Dermis blood vessel endothelial cell (primary cell): Measurements from ENCODE around the gene TGFBR3. TPM values are rescaled to one million over a fixed set of nuclear protein-coding genes. Genes with fewer than 3 reads are reported as not detected.

ENCODE experiments used
- DNase-seq: peaks from one replicate; pipeline ENCODE4 v3.0.0; 2010
- total RNA-seq: library from RNA; depleted of rRNA; stranded (reverse); fragments of >200 nt; gene quantifications from 2 replicates; pipeline ENCODE4 v1.2.3, GENCODE V29; 2014

TGFBR3 gene
- total RNA-seq, 1 donor from 2014 or later: 33.2 TPM

DNA sequence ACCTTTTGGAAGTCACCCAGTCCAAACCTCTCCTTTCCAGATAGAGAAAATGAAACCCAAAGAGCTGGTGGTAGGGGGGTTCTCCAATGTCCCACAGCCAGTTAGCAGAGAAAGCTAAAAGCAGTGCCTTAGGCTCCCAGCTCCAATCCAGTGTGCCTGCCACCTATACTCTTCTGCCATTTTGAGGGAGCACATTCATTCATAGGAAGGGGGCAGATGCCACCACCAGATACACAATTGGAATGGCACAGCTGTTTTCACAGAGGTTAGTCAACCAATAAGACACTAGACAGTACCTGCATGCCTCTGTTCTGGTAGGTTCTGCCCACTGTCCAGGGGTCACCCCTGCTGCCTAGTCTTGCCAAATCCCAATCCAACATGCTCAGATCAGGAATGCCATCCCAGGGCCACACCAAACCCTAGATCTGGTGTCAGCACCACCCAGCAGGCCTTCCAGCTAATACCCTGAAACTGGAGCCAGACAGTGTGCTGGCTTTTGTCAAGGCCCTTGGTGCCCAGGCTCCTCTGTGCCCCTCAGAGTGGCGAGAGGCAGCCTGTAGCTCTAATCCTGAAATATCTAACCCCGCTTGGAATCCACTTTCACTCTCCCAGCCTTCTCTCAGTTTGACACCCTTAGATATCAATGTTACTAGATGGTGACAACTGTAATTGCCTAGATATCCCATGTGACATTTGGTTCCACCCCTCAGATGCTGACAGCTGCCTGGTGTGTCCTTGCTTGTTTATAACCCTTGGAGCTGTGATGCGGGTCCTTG lies 178.6 kb downstream of the TGFBR3 start:
- no peak for DNase-seq

DNA sequence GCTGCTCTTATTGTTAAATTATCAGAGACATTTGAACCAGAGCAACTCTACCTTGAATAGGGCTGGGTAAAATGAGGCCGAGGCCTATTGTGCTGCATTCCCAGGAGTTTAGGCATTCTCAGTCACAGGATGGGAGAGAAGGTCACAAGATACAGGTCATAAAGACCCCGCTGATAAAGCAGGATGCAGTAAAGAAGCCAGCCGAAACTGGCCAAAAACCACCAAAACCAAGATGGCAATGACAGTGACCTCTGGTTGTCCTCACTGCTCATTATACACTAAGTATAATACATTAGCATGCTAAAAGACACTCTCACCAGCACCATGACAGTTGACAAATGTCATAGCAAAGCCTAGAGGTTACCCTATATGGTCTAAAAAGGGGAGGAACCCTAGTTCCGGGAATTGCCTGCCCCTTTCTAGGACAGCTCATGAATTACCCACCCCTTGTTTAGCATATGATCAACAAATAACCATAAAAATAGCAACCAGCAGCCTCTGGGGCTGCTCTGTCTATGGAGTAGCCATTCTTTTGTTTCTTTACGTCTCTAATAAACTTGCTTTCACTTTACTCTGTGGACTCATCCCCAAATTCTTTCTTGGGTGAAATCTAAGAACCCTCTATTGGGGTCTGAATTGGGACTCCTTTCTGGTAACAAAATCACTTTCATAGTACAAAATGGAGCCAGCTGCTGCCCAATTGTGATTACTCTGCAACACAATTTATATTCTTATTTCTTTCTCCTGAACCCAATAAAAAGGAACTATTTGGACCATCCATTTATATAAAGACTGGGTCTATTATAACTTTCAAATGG lies 179.6 kb downstream of the TGFBR3 start:
- DNase-seq: no peak

DNA sequence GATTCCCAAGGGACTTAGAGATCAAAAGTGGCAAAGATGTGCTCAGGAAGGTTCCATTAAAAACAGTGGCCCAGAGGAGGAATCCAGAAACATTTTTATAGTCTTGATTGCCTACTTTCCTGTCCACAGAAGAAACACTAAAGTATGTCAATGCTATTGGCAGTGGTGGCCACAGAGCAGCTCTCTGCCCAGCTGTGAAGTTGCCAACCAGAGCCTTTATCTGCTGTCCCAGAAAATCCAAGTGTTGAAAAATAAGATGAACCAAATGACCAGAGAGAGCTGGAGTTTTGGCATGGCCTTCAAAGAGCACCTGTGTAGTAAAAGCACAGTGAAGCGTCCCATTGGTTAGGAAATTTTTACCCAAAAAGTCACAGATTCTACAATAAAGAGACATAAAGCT lies 181.2 kb downstream of the TGFBR3 start:
- DNase-seq: no peak

DNA sequence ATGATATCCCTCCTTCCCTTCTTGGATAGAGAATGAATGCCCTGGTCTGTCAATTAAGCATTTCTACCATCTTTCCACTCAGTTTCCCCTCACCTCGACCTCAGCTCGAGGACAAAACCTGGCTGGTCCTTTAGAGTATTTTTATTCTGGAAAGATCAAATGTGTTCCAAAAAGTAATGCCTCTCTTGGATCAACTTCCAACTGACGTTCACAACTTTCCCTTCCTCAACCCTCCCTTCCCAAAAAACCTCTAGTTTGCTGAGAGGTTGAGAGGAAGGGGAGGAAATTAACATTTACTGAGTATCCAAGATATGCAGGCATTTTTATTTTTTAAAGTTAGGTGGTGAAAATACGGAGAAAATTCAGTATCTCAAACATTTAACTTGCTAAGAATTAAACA lies 182.9 kb downstream of the TGFBR3 start:
- no peak for DNase-seq

DNA sequence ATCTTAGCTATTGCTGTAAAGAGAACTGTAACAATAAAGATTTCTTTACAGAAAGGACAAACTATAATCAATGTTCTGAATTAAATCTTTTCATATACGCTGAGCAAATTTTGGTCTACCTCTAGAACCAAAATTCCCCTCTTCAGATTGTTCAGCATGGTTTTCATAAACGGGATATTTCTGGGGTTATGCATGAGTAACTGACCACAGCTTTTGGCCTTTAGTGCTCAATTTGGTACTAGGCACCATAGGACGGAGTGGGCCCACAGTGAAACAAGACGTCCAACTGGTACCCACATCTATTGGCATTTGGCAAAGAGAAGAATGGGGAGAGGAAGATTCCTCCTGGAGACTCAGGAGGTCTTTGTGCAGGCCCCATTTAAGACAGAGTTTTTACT lies 184.5 kb downstream of the TGFBR3 start:
- no peak for DNase-seq

DNA sequence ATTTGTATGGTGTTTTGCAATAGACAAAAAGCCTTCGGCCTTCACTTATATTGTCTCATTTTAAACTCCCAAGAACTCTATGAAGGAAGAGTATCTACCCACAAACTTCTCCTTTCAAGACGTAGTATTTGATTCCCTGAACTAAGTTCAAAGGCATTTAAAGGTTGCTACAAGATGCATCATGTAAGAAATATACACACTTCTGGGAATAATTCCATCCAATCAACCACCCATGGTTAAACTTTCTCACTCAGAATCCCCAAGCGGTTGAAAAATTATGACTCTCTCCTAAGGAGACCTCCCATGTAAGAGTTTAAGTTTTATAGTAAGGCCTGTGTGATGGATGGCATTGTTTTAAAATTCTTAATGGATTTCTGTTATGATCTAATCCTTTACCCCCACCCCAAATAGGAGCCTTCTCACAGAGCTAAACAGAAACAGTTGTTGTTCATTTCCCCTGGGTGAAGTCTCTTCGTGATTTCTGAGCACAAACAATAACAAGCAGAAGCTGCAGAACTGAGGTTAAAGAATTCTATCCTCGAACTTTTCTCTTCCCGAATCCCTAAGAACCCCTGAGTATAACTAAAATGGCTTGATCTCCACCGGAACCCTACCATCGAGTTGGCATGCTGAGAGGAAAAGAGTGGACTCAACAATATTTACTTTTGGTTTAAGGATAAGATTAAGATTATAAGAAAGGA lies 185.0 kb downstream of the TGFBR3 start:
- DNase-seq: no peak

DNA sequence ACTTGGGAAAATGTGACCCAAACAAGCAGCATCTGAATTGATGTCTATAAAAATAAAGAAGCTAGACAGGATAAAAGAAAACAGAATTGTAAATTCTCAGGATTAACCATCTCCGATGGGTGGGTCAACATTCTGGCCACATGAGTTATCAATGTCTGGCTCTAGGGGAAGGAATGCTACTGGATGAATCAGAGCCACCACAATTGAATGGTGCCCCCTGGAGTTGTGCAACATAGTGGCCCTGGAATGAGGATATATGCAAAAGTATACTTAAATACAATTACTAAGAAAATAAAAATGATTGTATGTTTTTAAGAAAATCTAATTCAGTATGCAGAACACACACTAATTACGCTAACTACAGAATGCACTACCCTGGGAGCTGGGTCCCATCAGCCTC lies 185.6 kb downstream of the TGFBR3 start:
- DNase-seq: no peak

DNA sequence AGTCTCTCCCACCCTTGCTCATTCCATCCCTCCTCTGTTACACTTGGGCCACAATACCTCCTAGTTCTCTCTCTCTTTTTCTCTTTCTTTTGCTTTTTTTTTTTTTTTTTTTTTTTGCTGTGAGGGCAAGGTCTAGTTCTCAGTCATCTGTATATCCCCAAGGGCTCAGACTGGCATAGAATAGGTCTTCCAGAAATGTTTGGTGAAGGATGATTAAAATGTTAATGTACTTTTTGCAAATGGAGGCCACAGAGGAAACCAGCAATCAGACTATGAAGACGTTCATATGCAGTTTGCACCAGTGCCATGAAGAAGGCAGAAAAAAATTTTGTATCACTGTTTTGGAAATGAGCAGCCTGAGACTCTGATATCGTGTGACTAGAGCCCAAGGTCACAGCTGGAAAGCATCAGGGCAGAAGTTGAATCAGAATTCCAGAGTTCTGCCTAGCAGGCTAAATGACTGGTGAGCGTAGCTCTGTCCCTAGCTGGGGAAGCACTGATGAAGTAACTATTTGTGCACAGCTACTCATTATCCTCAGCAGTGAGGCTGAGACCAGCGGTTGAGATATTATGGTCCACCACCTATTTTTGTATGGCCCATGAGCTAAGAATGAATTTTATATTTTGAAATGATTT lies 186.5 kb downstream of the TGFBR3 start:
- no peak for DNase-seq

DNA sequence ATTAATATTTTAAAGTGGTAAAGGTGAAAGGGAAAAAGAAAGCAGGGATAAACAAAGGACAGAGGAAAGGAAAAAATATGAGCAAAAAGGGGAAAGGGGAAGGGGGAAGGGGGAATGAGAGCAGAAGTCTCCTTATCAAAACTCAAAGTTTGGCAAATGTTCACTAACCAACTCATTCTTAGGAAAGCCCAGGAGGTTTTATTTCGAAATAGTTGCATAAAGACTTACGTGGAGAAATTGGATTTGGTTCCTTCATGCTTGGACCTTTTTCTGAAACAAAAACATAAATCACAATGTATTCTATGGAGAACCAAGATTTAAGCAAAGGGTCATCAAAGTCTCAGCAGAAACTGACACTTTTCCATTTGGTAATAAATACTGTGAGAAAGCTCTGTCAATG lies 188.1 kb downstream of the TGFBR3 start:
- DNase-seq: no peak

DNA sequence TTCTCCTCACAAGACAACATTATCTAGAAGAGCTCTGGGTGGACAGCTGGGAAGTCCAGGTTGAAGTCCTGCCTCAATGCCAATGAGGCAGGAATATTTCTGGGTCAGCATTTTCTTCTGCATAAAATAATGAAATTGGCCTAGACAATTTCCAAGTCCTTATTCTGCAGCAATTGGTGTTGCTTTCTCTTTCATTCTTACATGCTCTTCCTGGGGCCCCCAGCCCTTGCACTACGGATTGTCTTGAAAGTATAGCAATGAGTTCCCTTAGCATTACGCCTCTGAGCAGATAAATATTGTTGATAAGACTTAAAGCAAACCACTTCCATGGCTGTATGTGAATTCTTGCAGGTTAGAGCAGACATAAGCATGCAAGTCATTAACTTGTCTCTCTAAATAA lies 188.5 kb downstream of the TGFBR3 start:
- no peak for DNase-seq

DNA sequence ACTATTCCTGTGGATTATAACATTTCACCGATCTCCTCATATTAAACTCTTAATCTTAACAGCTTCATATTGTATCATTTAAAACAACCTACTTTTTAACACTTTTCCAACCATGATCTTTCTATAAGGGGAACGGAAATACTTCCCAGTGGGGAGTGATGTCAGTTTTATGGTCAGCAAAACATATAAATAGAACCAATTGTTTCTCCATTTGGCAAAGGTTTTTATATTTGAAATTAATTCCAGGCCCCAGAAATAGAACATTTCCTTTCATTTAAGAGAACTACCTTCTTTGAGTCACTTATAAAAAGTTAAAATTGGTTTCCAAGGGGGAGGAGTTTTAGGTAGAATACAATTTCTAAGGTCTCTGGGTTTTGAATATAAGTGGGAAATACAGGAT lies 189.6 kb downstream of the TGFBR3 start:
- DNase-seq: peak; percentile 47

DNA sequence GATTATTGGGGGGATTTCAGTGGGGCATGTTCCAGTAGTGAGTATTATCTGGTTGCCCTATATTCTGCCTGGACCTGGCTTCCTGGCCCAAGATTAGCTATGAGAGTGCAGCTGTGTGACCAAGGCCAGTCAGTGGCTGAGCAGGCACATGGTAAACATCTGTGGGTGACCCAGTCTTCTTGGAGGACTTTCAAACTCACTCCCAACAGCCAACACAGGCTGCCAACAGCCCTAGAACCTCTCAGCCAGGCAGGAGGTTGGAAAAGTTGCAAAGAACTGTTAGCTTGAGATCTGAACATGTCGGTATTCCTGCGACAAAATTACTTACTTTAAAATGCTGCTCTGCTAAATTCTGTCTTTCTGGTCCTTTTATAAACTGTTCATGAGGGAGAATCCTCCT lies 192.4 kb downstream of the TGFBR3 start:
- no peak for DNase-seq

DNA sequence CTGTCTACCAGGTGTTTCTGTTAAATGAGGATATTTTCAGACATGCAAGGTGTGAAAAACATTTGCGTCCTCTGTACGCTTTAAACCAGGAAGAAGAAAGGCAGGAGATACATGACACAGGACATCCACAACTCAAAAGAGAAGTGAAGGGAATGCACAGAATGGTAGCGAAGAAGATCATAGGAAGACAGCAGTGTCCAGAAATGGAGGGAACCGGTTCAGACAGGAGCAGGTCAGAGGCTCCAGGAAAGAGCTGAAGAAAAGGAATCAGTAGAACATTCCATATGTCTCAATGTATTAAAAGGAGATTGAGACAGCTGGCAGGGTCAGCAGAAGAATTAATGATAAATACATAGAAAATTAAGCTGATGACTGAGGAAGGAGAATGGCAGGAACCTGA lies 194.4 kb downstream of the TGFBR3 start:
- DNase-seq: no peak

DNA sequence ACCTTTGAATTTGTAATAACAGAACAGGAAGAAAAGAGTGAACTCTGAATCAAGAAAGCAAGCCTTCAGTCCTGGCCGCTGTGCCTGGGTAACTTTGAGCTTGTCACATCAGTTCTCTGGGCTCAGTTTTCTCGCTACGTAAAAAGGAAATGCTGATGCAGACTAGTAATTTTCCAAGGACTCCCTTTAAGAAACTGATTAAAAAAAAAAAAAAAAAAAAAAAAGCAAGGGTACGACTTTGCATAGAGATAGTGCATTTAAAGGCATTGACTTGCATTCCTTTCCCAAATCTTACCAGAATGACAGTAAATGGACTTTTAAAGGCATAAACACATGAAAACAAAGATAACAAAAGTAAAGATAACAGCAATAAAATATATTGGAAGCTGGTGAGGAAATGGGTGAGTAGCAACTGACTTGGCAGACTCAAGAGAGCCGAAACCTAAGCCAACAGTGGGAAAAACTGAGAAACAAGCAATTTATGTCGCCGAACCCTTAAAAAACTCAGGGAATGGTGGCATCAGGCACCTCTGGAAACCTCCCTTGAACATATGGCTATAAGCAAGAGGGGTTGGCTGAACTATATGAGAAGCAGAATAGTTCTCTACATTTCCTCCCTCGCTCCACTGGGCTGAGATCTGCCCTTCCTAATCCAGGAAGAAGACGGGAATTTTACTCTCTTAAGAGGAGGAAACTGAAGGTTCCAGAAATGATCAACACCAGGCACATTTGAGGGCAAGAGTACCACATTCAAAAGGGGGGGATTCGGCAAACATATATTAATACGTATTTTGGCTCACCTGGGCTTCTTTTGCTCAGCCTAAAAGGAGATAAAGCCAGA lies 196.1 kb downstream of the TGFBR3 start:
- DNase-seq: peak; percentile 73

DNA sequence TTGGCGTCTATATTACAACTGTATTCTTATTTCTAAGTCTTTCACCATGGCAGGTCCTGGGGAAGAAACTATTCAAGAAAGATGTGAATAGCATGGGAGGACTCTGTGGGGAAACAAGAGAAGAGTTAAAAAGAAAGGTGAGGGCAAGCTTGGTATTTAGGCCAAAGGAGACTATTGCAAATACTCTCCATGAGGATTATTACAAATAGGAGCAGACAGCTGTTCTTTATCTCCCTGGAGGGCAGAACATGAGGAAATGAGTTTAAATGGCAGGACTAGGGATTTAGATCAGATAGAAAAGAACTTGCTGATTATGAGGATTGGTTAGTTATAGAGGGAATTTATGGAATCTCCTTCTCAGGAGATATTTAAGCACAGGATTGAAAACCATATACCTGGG lies 198.5 kb downstream of the TGFBR3 start:
- no peak for DNase-seq

DNA sequence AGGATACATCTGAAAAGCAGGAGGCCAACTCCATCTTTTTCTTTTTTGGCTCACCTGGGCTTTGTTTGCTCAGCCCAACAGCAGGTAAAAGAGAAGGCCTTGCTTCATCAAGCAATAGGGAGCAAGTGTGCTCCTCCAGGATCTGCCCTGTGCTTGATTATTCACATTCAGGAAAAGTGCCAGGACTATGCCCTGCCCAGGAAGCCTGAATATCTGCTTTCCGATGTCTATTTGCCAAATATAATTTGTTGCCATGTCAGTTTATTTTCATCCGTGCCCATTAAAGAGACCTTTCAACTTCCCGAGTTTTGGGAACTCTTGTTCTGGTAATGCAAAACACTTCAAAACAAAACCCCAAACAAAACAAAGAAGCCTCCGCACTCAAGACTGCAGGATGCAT lies 200.0 kb downstream of the TGFBR3 start:
- peak; percentile 61 for DNase-seq

DNA sequence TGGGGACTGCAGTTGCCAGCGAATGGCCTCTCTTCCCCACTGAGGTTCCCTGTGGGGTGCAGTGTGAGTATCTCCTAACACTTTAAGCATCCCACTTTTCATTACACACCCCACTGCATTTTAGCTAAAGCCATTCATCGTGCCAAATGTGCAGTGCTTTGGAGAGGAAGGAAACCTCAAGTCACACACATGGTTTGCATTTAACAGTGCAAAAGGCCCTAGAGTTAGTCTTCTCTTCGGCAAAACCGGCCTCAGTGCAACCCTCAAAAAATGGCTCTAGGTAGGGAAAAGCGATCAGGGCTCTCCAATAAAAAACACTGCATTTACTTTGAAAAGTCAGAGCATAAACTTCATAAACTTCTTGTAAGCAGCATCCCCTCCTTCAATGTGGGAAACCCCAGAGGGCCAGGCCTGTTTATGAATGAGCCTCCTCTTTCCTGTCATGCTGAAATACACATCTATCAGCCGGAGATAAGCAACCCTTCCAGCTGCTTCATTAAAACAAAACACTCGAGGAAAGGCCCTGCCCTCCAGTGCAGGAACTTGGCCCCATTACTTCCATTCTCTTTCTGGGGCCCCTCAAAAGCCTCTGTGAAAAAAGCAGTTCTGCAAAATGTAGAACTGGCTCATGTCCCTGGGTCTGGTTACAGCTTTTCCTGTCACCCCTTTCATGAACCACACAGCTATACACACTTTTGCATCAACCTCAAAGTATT lies 201.3 kb downstream of the TGFBR3 start:
- DNase-seq: peak; percentile 18

DNA sequence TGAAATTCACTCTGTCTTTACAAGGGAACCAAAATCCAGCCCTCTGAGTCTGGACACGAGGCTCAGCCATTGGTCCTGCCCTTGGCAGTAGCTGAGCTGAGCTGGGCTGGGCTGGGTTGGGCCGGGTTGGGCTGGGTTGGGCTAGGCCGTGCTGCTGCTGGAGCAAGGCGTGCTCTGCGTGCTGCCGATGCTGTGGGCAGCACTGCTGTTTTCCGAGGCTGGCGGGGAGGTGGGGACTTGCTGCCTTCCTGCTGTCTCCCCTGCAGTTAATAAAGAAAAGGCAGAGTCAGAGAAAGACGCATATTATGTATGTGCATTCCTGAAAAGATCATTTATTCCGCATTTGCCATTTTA lies 202.4 kb downstream of the TGFBR3 start:
- no peak for DNase-seq

DNA sequence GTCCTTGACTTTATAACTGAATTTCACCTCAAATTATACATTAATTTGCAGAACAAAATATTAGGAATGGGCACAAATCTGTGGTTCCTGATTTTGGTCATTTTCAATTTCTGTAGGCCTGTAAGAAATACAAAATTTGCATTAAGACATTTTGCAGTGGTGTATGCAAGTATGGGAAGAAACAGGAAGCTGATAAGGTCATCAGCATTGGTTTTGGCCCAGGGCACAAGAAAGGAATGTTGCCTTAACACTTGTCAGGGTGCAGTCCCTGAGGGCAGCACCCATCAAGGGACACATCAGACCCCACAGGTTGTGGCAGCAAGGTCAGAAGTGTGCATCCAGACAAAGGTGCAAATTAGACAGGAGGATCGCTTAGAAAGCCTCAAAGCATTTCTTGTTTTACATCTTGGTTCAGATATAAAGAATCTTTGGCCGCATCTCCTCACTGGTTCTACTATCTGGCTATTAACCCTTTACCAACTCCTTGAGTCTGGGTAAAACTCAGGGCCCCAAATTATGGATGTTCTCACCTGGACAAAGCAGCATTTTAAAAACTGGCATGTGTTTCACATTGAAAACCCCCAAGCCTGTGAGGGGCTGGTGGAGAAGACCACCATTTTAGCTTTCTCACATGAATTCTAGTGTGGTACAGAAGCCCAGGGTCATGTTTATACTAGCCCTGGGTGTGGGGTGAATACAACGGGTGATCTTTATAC lies 202.9 kb downstream of the TGFBR3 start:
- DNase-seq: no peak

DNA sequence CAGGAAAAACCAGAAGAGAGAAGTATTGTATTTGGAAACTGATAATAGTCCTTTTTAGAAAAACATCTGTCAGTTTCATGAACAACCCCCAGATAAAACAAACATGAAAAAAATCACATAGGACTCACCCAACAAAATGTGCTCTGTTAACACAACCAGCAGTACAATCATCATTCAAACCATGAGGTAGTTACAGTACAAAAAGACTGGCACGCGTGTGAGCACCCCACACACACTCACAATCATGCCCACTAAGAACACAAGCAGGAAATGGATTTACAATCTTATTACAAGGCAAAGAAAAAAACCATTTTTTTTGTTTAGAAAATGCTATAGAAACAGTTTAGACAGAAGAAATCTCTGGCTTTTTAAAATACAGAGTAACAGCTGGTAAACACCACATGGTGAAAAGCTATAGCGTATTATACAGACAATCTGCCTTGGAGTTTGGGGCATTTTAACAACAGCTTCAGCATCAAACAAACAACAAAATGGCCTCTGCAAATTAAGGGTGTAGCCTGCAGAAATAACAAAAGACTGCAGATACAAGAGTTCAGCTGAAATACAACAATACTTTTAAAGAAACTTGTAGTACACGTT lies 205.3 kb downstream of the TGFBR3 start:
- DNase-seq: no peak
